GM10847 (cell line): Measurements from ENCODE around the gene PLXDC2.

ENCODE experiments used
- POLR2A ChIP-seq: IDR thresholded peaks from 2 replicates; pipeline ENCODE4 v1.6.1; 2011; ENCODE audit not compliant: insufficient read length; ENCODE audit errors: extremely low read depth

Gene PLXDC2

GRCh38 chr10:19876570-19876969 lies 60.3 kb downstream of the PLXDC2 start:
- TF ChIP-seq POLR2A, result no peak

DNA sequence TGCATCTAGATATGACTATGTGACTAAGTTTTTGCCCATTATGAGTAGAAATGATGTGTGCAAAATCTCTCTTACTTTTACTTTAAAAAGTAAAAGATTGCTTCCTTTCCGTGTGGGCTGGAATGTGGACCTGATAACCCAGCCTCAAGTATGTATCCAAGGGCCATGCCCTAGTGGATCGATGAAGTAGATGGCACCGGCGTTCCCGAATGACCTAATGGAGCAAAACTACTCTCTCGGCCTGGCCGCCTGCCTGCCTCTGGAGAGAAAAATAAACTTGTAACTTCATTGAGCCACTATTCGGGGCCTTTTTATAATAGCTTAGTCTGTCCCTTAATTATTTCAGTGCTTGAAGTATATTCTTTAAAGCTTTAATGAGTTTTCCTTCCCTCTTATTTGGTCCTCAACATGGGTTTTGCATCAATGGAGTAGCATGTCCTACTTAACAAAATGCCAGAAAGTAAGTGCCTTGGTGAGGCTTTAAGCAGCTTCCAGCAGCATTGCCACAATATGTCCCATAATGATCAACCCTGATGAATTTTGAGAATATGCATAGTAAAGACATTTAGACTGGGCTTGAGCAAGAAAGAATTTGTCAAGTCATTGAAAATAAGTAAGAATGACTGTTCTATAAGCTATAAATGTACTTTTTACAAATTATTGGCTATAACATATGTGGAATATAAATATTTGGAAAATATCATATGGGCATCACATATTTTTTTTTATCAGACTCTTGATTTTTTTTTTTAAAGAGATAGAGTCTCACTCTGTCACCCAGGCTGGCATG lies 61.4 kb downstream of the PLXDC2 start:
- no peak for TF ChIP-seq POLR2A

- no peak for TF ChIP-seq POLR2A
Observed at GRCh38 chr10:19882621-19883020, 66.4 kb downstream of the PLXDC2 start.

DNA sequence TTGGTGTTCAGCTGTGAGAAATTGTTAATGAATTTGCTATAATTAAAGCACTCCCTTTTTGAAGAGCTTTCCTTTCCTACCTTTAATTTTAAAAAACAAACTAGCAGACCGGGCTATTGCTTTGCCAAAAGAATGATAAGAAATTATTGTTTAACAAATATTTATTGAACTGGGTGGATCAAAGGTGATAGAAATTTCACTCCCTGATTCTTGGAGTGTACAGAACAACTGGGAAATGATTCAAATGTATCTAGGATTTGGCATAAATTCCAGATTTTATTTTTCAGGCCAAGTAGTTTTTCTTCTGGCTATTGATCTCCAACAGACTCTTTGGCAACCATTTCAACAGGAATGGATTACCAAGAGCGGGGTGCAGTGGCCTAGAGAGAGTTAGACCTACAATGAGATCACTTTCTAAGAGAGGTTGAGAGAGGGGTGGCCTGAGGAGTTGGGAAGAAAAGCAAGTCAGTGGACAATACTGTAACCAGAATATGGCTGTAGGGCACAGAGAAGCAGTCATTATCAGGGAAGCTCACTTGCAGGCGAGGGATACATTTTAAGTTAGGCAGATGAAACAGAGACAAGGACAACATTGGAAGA lies 71.9 kb downstream of the PLXDC2 start:
- no peak for TF ChIP-seq POLR2A

GRCh38 chr10:19889256-19889655 lies 73.0 kb downstream of the PLXDC2 start:
- TF ChIP-seq POLR2A, result no peak

- TF ChIP-seq POLR2A, result no peak
Observed at GRCh38 chr10:19891429-19891828, 75.2 kb downstream of the PLXDC2 start.

GRCh38 chr10:19892270-19892669 lies 76.0 kb downstream of the PLXDC2 start:
- no peak for TF ChIP-seq POLR2A

- no peak for TF ChIP-seq POLR2A
Observed at GRCh38 chr10:19892677-19893076, 76.4 kb downstream of the PLXDC2 start.

GRCh38 chr10:19895500-19895899 lies 79.3 kb downstream of the PLXDC2 start:
- TF ChIP-seq POLR2A, result no peak

DNA sequence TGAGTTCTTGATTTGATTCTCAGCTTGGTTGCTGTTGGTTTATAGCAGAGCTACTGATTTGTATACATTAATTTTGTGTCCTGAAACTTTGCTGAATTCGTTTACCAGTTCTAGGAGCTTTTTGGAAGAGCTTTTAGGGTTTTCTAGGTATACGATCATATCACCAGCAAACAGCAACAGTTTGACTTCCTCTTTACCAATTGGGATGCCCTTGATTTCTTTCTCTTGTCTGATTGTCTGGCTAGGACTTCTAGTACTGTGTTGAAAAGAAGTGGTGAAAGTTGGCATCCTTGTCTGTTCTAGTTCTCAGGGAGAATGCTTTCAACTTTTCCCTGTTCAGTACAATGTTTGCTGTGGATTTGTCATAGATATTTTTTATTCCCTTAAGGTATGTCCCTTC lies 86.2 kb downstream of the PLXDC2 start:
- no peak for TF ChIP-seq POLR2A

DNA sequence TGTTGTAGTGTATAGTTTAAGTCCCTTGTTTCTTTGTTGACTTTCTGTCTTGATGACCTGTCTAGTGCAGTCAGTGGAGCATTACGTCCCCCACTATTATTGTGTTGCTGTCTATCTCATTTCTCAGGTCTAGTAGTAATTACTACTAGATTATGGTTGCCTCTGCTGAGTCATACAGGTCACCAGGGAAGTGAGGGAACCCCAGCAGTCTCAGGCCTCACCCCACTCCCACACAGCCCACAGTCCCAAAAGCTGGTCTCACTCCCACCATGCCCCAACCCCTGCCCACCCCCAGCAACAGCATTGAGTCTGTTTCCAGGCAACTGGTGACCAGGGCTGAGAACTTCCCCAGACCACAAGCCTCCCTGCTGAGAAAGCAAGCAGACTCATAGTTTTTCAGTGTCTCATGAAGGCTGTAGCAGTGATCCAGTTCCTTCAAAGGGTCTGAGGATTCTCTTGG lies 88.0 kb downstream of the PLXDC2 start:
- TF ChIP-seq POLR2A, result no peak

GRCh38 chr10:19906108-19906791 lies 90.0 kb downstream of the PLXDC2 start:
- TF ChIP-seq POLR2A, result no peak

GRCh38 chr10:19908991-19909696 lies 92.9 kb downstream of the PLXDC2 start:
- TF ChIP-seq POLR2A, result no peak

DNA sequence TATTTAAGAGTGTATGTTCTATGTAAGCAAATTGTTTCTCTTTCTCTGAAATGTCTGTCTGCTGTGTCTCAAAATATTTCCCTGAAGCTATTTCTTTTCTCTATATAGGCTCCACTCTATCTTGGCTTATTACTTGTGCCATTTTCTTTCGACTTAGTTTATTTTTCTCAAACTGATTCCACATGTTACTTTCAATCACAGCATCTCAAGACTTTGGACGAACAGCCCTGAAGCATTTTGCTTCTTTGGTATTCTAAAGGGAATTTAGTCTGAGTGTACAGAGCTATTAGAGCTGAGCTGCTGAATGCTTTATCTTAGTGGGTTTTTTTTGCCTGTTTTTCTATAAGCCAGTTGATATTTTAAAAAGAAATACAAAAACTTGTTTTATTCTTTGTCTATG lies 95.7 kb downstream of the PLXDC2 start:
- TF ChIP-seq POLR2A, result no peak

- no peak for TF ChIP-seq POLR2A
Observed at GRCh38 chr10:19913987-19914386, 97.8 kb downstream of the PLXDC2 start.
